Ovary (tissue), 9 donors: Measurements from ENCODE around the gene GCN1. TPM values are rescaled to one million over a fixed set of nuclear protein-coding genes. Genes with fewer than 3 reads are reported as not detected.

ENCODE experiments used
- DNase-seq, 5 donors: peaks; one replicate each; pipeline ENCODE4 v3.0.0-alpha.2; 2019 to 2020
- H3K27ac ChIP-seq, 2 donors: fragments of 200-600 bp; one replicate each; pipeline versions ENCODE4 v1.5.1 to v1.8.0; 2019 to 2022
- H3K27me3 ChIP-seq: fragments of 200-600 bp; one replicate; pipeline ENCODE4 v1.8.0; 2022
- H3K36me3 ChIP-seq: fragments of 200-600 bp; sonication (generic); one replicate; pipeline ENCODE4 v1.5.1; 2019
- H3K4me1 ChIP-seq: one replicate; pipeline ENCODE4 v1.8.1; 2013; ENCODE audit warnings: mild to moderate bottlenecking, moderate library complexity; ENCODE audit not compliant: insufficient read depth
- H3K4me3 ChIP-seq: fragments of 200-600 bp; sonication (generic); one replicate; pipeline ENCODE4 v1.5.1; 2017
- H3K9me3 ChIP-seq, 2 donors: fragments of 200-600 bp in 1 of 2; sonication (generic) in 1 of 2; one replicate each; pipeline versions ENCODE4 v1.5.1 to v1.8.1; 2013 to 2019; ENCODE audit warnings: mild to moderate bottlenecking in 1 of 2, moderate library complexity in 1 of 2
- EP300 ChIP-seq: sonication (generic); formaldehyde crosslinking; IDR thresholded peaks from one replicate; pipeline ENCODE4 v1.6.1; 2017; ENCODE audit warnings: antibody characterized with exemption
- POLR2A ChIP-seq: fragments of 450-650 bp; IDR thresholded peaks from one replicate; pipeline ENCODE4 v1.6.1; 2017; ENCODE audit warnings: antibody characterized with exemption, mild to moderate bottlenecking, moderate library complexity
- WGBS, 3 donors: extraction: QIAGEN DNeasy Blood & Tissue Kit in 1 of 3; methylation state at CpG; one replicate each; pipeline versions ENCODE4 v1.1.5 to v1.1.7; 2013 to 2017; 5-methylcytosine and 5-hydroxymethylcytosine counted together
- intact Hi-C, 4 donors: fragments of 100-400 bp; cut with DNase I; formaldehyde crosslinking; loops; one replicate each; pipeline versions ENCODE4 v1.11.0 to v1.15.1; 2022 to 2023
- polyA plus RNA-seq, 2 donors: library from polyadenylated mRNA; stranded (reverse); fragments of 200-250 nt in 1 of 2; fragments of 350-450 nt in 1 of 2; fragmentation: Illumina TruSeq in 1 of 2; extraction: RNeasy Lipid Tissue Mini Kit (QIAGEN cat#74804) in 1 of 2; gene quantifications; one replicate each; pipeline ENCODE4 v1.2.3, GENCODE V29; 2013 to 2014
- total RNA-seq, 7 donors: library from RNA; depleted of rRNA in 2 of 7; stranded (reverse); fragments of >200 nt in 2 of 7; fragmentation: NEBNext Ultra II Directional in 3 of 7; extraction: Animal tissue kit (Norgen Biotek cat#: 25700) in 3 of 7; gene quantifications; one replicate each; pipeline versions ENCODE4 v1.1.0 to v1.2.4, GENCODE V29; 2016 to 2023
- TF ChIP-seq, protein P1 (sequence below), 3 donors: fragments of 450-650 bp in 2 of 3; fragments of 200-600 bp in 1 of 3; IDR thresholded peaks; one replicate each; pipeline versions ENCODE4 v1.5.1 to v1.8.0; 2016 to 2022; ENCODE audit warnings: antibody characterized with exemption in 3 of 3, mild to moderate bottlenecking in 1 of 3
- donor health status: DM: no; HTN: no; CAD: no; lungs with moderate emphysema.
- donor health status: DM: no; HTN: no; CAD: no.
- donor health status: Bipolar disorder and iron deficiency.
- donor health status: DM: yes; HTN: yes; CAD: no.
- donor health status: DM: no; HTN: no; CAD: no.
- donor health status: DM: yes; HTN: yes; CAD: no.

Gene GCN1
- total and polyA plus RNA-seq, 9 donors, result 22.6 to 86.2 (median 61.4) TPM

DNA sequence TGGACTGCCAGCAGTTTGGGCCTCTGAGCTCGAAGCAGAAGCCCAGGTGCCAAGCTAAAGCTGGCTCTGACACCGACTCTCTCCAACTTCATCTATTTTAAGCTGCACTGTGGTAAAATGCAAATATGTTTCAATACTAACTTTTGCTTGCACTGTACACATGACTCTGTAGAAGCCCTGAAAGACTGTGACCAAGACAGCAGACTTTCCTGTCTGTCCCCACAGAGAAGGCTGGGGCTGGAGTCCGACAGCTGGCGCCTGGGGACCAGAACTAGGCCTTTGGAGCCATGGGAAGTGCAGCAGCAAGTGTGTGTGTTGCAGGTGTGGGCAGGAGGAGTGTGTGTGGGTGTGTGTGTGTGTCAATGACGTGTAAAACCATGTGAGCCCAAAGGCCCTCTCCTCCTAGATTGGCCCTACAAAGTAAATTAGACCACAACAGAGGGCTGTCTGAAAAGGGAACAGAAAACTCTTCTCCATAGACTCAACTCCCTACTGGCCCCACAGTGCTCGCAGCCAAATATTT, 61.6 kb downstream of the GCN1 start:
- Histone ChIP-seq H3K4me3 (no peak overlapping the region), H3K9me3 (no peaks in the 10 kb centered on the region), H3K36me3 (peaks cover 3% of the 10 kb centered on the region), H3K27me3 (no peaks in the 10 kb centered on the region), H3K27ac (no peak overlapping the region), H3K4me1 (no peaks in the 10 kb centered on the region)
- 75 to 94% (median 79%) methylated on average over 6 of the region's 6 CpGs for WGBS, 3 donors
- DNase-seq, result no peak
- TF ChIP-seq EP300 (no peak), POLR2A (no peak)
- TF ChIP-seq, protein P1, sequence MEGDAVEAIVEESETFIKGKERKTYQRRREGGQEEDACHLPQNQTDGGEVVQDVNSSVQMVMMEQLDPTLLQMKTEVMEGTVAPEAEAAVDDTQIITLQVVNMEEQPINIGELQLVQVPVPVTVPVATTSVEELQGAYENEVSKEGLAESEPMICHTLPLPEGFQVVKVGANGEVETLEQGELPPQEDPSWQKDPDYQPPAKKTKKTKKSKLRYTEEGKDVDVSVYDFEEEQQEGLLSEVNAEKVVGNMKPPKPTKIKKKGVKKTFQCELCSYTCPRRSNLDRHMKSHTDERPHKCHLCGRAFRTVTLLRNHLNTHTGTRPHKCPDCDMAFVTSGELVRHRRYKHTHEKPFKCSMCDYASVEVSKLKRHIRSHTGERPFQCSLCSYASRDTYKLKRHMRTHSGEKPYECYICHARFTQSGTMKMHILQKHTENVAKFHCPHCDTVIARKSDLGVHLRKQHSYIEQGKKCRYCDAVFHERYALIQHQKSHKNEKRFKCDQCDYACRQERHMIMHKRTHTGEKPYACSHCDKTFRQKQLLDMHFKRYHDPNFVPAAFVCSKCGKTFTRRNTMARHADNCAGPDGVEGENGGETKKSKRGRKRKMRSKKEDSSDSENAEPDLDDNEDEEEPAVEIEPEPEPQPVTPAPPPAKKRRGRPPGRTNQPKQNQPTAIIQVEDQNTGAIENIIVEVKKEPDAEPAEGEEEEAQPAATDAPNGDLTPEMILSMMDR (IDR thresholded peaks at IDR 0.05), result no peak
- intact Hi-C loops, result no loop called here

DNA sequence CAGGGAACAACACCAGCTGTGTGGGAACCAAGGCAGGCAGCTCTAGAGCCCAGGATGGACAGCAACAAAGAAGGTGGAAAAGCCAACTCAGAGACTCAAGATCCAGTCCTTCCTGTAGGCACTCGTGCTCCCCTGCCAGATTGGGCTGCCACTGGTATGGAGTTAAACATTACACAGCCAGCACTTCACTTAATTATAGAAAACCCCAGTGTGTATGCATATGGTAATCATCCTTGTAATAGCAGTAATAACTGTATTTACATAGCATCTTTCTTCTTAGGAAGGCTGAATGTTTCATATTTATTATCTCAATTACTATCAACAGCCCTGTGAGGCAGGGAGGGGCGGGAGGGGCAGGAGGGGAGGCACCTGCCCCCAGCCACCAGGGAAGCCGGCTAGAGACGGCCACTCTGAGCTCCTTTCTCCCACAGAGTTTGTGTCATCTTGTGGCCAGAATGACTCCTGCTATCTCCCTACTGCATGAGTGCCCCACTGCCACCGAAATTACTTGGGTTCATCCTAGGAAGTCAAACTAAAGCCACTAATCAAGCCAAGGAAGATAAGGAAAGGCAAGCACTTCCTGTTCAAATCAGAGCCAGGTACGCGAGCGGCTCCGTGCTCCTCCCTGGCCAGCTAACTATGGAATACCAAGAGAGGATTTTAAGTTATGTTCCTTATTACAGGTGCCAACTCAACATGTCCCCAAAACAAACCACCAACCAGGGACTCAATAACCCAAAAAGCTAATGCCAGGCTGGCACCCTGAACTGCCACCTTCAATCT, 62.3 kb downstream of the GCN1 start:
- peaks cover 3% of the 10 kb centered on the region for H3K36me3 ChIP-seq
- TF ChIP-seq, protein P1 (IDR thresholded peaks at IDR 0.05), result no peak
- TF ChIP-seq EP300 (no peak), POLR2A (no peak)
- no peaks in the 10 kb centered on the region for H3K9me3 ChIP-seq
- no peaks in the 10 kb centered on the region for H3K4me1 ChIP-seq
- 78 to 84% (median 83%) methylated on average over 9 of the region's 9 CpGs for WGBS, 3 donors
- H3K27ac ChIP-seq, result no peak overlapping the region
- no peak for DNase-seq
- no peaks in the 10 kb centered on the region for H3K27me3 ChIP-seq
- H3K4me3 ChIP-seq, result no peak overlapping the region
- intact Hi-C loops, result no loop called here

DNA sequence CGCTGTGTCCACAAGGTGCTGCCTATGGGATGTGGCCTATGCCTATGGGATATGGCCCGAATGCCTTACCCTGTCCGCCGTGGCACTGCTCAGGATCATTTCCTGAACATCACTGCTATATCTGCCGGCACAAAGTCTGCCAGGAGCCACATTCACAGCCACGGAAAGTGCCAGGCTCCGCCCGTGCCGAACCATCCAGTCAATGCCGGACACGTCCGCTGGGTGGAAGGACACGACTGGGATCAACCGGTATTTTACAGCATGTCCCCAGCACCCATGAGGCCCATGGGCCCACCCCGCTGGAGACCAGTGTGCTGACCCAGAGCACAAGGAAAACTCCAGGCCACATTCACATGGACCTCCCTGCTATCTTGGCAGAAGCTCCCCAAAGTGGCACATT, 63.4 kb downstream of the GCN1 start:
- Histone ChIP-seq H3K4me3 (no peak overlapping the region), H3K27me3 (no peaks in the 10 kb centered on the region), H3K4me1 (no peaks in the 10 kb centered on the region), H3K36me3 (peaks cover 3% of the 10 kb centered on the region), H3K27ac (no peak overlapping the region), H3K9me3 (no peaks in the 10 kb centered on the region)
- DNase-seq, result no peak
- 94 to 96% (median 95%) methylated on average over 15 of the region's 15 CpGs for WGBS, 3 donors
- TF ChIP-seq POLR2A (no peak), EP300 (no peak)
- TF ChIP-seq, protein P1 (IDR thresholded peaks at IDR 0.05), result no peak
- intact Hi-C loops, result no loop called here

DNA sequence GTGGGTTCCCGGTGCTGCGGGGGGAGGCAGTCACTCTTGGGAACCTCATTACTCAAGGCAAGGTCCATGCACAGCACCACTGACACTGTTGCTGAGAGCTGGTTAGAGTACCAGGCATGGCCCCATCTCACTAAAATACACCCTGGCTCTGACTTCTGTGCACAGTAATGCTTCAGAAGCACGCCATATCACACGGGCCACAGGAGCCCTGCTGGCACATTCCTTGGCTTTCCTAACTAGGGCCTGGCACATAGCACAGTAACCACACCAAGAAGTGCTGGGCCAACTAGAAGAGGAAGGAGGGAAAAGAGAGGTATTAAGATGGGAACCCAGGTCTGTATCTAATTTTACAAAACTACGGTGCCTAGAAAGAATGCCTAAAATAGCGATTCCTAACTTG, 64.5 kb downstream of the GCN1 start:
- DNase-seq, result no peak
- TF ChIP-seq POLR2A (no peak), EP300 (no peak)
- TF ChIP-seq, protein P1 (IDR thresholded peaks at IDR 0.05), result no peak
- Histone ChIP-seq H3K36me3 (peaks cover 3% of the 10 kb centered on the region), H3K27ac (no peak overlapping the region), H3K4me3 (no peak overlapping the region), H3K27me3 (no peaks in the 10 kb centered on the region), H3K4me1 (no peaks in the 10 kb centered on the region), H3K9me3 (no peaks in the 10 kb centered on the region)
- 84 to 92% (median 90%) methylated on average over 6 of the region's 6 CpGs for WGBS, 3 donors
- intact Hi-C loops, result no loop called here
